Endothelial cell of umbilical vein (primary cell): ENCODE measurements around the gene TAOK2.

ENCODE experiments used
- EZH2 ChIP-seq: IDR thresholded peaks from 2 replicates; pipeline ENCODE4 v1.6.1; 2012; ENCODE audit warnings: borderline replicate concordance, low read depth, mild to moderate bottlenecking, moderate library complexity, low read length, inconsistent platforms; ENCODE audit not compliant: severe bottlenecking
- FOS ChIP-seq: IDR thresholded peaks from 2 replicates; pipeline ENCODE4 v1.6.1; 2011; ENCODE audit warnings: mild to moderate bottlenecking, low read length, moderate library complexity, borderline replicate concordance; ENCODE audit not compliant: insufficient read depth
- GATA2 ChIP-seq: IDR thresholded peaks from 2 replicates; pipeline ENCODE4 v1.7.0; 2011; ENCODE audit warnings: low read depth, mild to moderate bottlenecking, moderate library complexity, mixed read lengths, low read length; ENCODE audit not compliant: insufficient read length, insufficient read depth
- JUN ChIP-seq: IDR thresholded peaks from 2 replicates; pipeline ENCODE4 v1.6.1; 2011; ENCODE audit warnings: borderline replicate concordance, low read depth; ENCODE audit not compliant: insufficient read length, insufficient read depth
- POLR2A ChIP-seq: IDR thresholded peaks from 2 replicates; pipeline ENCODE4 v1.6.1; 2012; ENCODE audit warnings: low read depth, mild to moderate bottlenecking, control low read depth, low read length
- POLR2AphosphoS5 ChIP-seq: IDR thresholded peaks from 2 replicates; pipeline ENCODE4 v1.6.1; 2012; ENCODE audit warnings: low read depth, mild to moderate bottlenecking, control low read depth, low read length, moderate library complexity; ENCODE audit not compliant: insufficient read depth
- TF ChIP-seq, protein P1 (sequence below), 2 donors: IDR thresholded peaks; 1 replicate in 1 of 2; 2 replicates in 1 of 2; pipeline ENCODE4 v1.5.1; 2011; ENCODE audit warnings: low read length in 2 of 2, mild to moderate bottlenecking in 2 of 2, moderate library complexity in 2 of 2, control low read depth in 1 of 2, inconsistent platforms in 1 of 2, low read depth in 1 of 2; ENCODE audit not compliant: insufficient read depth in 1 of 2; ENCODE audit errors: extremely low read depth in 1 of 2
- TF ChIP-seq, protein P2 (sequence below): IDR thresholded peaks from 2 replicates; pipeline ENCODE4 v1.6.1; 2011; ENCODE audit not compliant: insufficient read depth, insufficient read length

- TF ChIP-seq EZH2, result no peak
- TF ChIP-seq POLR2AphosphoS5, result no peak
- TF ChIP-seq, protein P1, sequence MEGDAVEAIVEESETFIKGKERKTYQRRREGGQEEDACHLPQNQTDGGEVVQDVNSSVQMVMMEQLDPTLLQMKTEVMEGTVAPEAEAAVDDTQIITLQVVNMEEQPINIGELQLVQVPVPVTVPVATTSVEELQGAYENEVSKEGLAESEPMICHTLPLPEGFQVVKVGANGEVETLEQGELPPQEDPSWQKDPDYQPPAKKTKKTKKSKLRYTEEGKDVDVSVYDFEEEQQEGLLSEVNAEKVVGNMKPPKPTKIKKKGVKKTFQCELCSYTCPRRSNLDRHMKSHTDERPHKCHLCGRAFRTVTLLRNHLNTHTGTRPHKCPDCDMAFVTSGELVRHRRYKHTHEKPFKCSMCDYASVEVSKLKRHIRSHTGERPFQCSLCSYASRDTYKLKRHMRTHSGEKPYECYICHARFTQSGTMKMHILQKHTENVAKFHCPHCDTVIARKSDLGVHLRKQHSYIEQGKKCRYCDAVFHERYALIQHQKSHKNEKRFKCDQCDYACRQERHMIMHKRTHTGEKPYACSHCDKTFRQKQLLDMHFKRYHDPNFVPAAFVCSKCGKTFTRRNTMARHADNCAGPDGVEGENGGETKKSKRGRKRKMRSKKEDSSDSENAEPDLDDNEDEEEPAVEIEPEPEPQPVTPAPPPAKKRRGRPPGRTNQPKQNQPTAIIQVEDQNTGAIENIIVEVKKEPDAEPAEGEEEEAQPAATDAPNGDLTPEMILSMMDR (IDR thresholded peaks at IDR 0.05; ENCODE audit: extremely low read depth in 1 of 2, insufficient read depth in 1 of 2, low read depth in 1 of 2, low read length in 2 of 2), result no peak
- TF ChIP-seq, protein P2, sequence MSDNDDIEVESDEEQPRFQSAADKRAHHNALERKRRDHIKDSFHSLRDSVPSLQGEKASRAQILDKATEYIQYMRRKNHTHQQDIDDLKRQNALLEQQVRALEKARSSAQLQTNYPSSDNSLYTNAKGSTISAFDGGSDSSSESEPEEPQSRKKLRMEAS, result no peak
- no peak for TF ChIP-seq POLR2A
- no peak for TF ChIP-seq JUN
- TF ChIP-seq FOS, result no peak
- TF ChIP-seq GATA2, result no peak
These were observed 9.9 kb downstream of the TAOK2 start for GRCh38 chr16:29983420-29984136.
